ENCODE measurements around the gene PAPSS1.

DNA sequence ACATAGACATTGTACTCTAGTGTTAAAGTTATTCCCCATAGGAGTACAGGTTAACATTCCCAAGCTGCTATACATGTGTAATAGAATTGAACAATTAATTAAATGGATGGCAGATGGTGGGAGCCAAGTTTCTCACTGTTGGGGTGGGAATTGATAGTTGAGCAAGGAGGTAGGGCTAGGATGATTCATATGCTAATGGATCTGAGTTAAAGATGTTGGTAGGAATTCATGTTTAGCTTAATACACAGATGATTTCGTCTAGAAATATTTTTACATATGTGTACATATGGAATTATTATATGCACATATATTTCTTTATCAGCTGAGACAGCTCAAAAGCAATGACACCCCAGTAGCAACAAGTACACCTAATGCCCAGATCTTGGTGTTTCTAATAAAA, 26.1 kb upstream of the PAPSS1 start:
- TF ChIP-seq, protein P1, sequence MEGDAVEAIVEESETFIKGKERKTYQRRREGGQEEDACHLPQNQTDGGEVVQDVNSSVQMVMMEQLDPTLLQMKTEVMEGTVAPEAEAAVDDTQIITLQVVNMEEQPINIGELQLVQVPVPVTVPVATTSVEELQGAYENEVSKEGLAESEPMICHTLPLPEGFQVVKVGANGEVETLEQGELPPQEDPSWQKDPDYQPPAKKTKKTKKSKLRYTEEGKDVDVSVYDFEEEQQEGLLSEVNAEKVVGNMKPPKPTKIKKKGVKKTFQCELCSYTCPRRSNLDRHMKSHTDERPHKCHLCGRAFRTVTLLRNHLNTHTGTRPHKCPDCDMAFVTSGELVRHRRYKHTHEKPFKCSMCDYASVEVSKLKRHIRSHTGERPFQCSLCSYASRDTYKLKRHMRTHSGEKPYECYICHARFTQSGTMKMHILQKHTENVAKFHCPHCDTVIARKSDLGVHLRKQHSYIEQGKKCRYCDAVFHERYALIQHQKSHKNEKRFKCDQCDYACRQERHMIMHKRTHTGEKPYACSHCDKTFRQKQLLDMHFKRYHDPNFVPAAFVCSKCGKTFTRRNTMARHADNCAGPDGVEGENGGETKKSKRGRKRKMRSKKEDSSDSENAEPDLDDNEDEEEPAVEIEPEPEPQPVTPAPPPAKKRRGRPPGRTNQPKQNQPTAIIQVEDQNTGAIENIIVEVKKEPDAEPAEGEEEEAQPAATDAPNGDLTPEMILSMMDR (IDR thresholded peaks at IDR 0.05), result no peak
- no peak for TF ChIP-seq EP300 (IDR thresholded peaks at IDR 0.05)

Measured in tibial nerve (tissue), 4 donors.